ENCODE data around the gene ARHGAP6.

The ARHGAP6 gene

GRCh38 chrX:11461201-11462001 lies 204.3 kb downstream of the ARHGAP6 start:
- no peak overlapping the region for H3K4me3 ChIP-seq (ENCODE audit: low read depth, low read length)
- DNase-seq (ENCODE audit: low read depth), result no peak
- no peak for TF ChIP-seq MYC (IDR thresholded peaks at IDR 0.05; ENCODE audit: low read depth, low read length)
- TF ChIP-seq POLR2A (IDR thresholded peaks at IDR 0.05; ENCODE audit: extremely low read depth, insufficient read length), result no peak
- no peak for TF ChIP-seq CTCF (IDR thresholded peaks at IDR 0.05; ENCODE audit: low read depth, low read length)
- no peak for TF ChIP-seq MAX (IDR thresholded peaks at IDR 0.05; ENCODE audit: low read depth, low read length)

- no peak for DNase-seq (ENCODE audit: low read depth)
- TF ChIP-seq POLR2A (IDR thresholded peaks at IDR 0.05; ENCODE audit: extremely low read depth, insufficient read length) (no peak), MAX (IDR thresholded peaks at IDR 0.05; ENCODE audit: low read depth, low read length) (no peak), MYC (IDR thresholded peaks at IDR 0.05; ENCODE audit: low read depth, low read length) (no peak)
- no peak overlapping the region for H3K4me3 ChIP-seq (ENCODE audit: low read depth, low read length)
These were observed 205.4 kb downstream of the ARHGAP6 start for GRCh38 chrX:11460347-11460746.

- no peak for TF ChIP-seq MYC (IDR thresholded peaks at IDR 0.05; ENCODE audit: low read depth, low read length)
- TF ChIP-seq CTCF (IDR thresholded peaks at IDR 0.05; ENCODE audit: low read depth, low read length), result no peak
- no peak for TF ChIP-seq MAX (IDR thresholded peaks at IDR 0.05; ENCODE audit: low read depth, low read length)
- no peak for TF ChIP-seq POLR2A (IDR thresholded peaks at IDR 0.05; ENCODE audit: extremely low read depth, insufficient read length)
- no peak overlapping the region for H3K4me3 ChIP-seq (ENCODE audit: low read depth, low read length)
- DNase-seq (ENCODE audit: low read depth), result no peak
These were observed 207.6 kb downstream of the ARHGAP6 start for GRCh38 chrX:11458170-11458569.

- H3K4me3 ChIP-seq (ENCODE audit: low read depth, low read length), result no peak overlapping the region
- TF ChIP-seq POLR2A (IDR thresholded peaks at IDR 0.05; ENCODE audit: extremely low read depth, insufficient read length) (no peak), CTCF (IDR thresholded peaks at IDR 0.05; ENCODE audit: low read depth, low read length) (no peak), MAX (IDR thresholded peaks at IDR 0.05; ENCODE audit: low read depth, low read length) (no peak), MYC (IDR thresholded peaks at IDR 0.05; ENCODE audit: low read depth, low read length) (no peak)
These were observed 214.6 kb downstream of the ARHGAP6 start for GRCh38 chrX:11451151-11451550.

GRCh38 chrX:11450354-11450753 lies 215.4 kb downstream of the ARHGAP6 start:
- no peak for DNase-seq (ENCODE audit: low read depth)
- no peak for TF ChIP-seq CTCF (IDR thresholded peaks at IDR 0.05; ENCODE audit: low read depth, low read length)
- TF ChIP-seq POLR2A (IDR thresholded peaks at IDR 0.05; ENCODE audit: extremely low read depth, insufficient read length), result no peak
- TF ChIP-seq MAX (IDR thresholded peaks at IDR 0.05; ENCODE audit: low read depth, low read length), result no peak
- no peak for TF ChIP-seq MYC (IDR thresholded peaks at IDR 0.05; ENCODE audit: low read depth, low read length)
- no peak overlapping the region for H3K4me3 ChIP-seq (ENCODE audit: low read depth, low read length)

More at GRCh38 chrX:11451151-11451550, 214.6 kb downstream of the ARHGAP6 start:
- DNase-seq (ENCODE audit: low read depth), result no peak

GRCh38 chrX:11449613-11450012 lies 216.1 kb downstream of the ARHGAP6 start:
- H3K4me3 ChIP-seq (ENCODE audit: low read depth, low read length), result no peak overlapping the region
- TF ChIP-seq MYC (IDR thresholded peaks at IDR 0.05; ENCODE audit: low read depth, low read length) (no peak), POLR2A (IDR thresholded peaks at IDR 0.05; ENCODE audit: extremely low read depth, insufficient read length) (no peak), MAX (IDR thresholded peaks at IDR 0.05; ENCODE audit: low read depth, low read length) (no peak), CTCF (IDR thresholded peaks at IDR 0.05; ENCODE audit: low read depth, low read length) (no peak)
- no peak for DNase-seq (ENCODE audit: low read depth)
